Panc1 (cell line): ENCODE measurements around the gene CRADD. TPM values are rescaled to one million over a fixed set of nuclear protein-coding genes. Genes with fewer than 3 reads are reported as not detected.

Experiments
- ATAC-seq: fragments of 200-7000 bp; cut with Tn5 transposase; 2 replicates; pipeline ENCODE4 v1.9.1; 2020; ENCODE audit warnings: mild to moderate bottlenecking, moderate library complexity
- BruUV-seq: library from RNA; stranded (reverse); fragments of 400-500 nt; replicated peaks from 2 replicates; lab custom pipeline; 2021; lab: Mats Ljungman, UMichigan
- CTCF ChIA-PET: fragments of 300-600 bp; sonication (Branson Sonifier 250); formaldehyde crosslinking; loops from one replicate; lab custom pipeline; 2022; ENCODE audit warnings: antibody characterized with exemption; lab: Charles Lee
- POLR2A ChIA-PET: fragments of 300-600 bp; sonication (Branson Sonifier 250); formaldehyde crosslinking; loops from one replicate; lab custom pipeline; 2022; ENCODE audit warnings: antibody characterized with exemption; lab: Charles Lee
- DNase-seq: peaks from one replicate; pipeline ENCODE4 v3.0.0-alpha.2; 2010; ENCODE audit warnings: low read depth, low spot score
- H3K27ac ChIP-seq: 2 replicates; pipeline ENCODE4 v1.5.1; 2011; ENCODE audit warnings: mild to moderate bottlenecking, low read length, inconsistent platforms
- H3K27me3 ChIP-seq: fragments of 200-500 bp; sonication (Bioruptor generic); 2 replicates; pipeline ENCODE4 v1.6.0; 2014; ENCODE audit warnings: low read length, inconsistent platforms; ENCODE audit not compliant: control insufficient read depth, insufficient read depth
- H3K36me3 ChIP-seq: fragments of 200-500 bp; sonication (Bioruptor generic); 2 replicates; pipeline ENCODE4 v1.5.1; 2014; ENCODE audit warnings: inconsistent platforms, mild to moderate bottlenecking, low read length, moderate library complexity; ENCODE audit not compliant: control insufficient read depth, insufficient read depth
- H3K4me1 ChIP-seq: 2 replicates; pipeline ENCODE4 v1.5.1; 2011; ENCODE audit warnings: inconsistent platforms, mild to moderate bottlenecking, low read length, moderate library complexity; ENCODE audit not compliant: control insufficient read depth, insufficient read depth
- H3K4me3 ChIP-seq, 2 experiments: 2 replicates each; pipeline ENCODE4 v1.5.1; 2011 to 2012; ENCODE audit warnings: low read depth in 2 of 2, low read length in 2 of 2, mild to moderate bottlenecking in 2 of 2, inconsistent platforms in 1 of 2, moderate library complexity in 1 of 2
- H3K9me3 ChIP-seq: fragments of 200-500 bp; sonication (Bioruptor generic); 2 replicates; pipeline ENCODE4 v1.5.1; 2014; ENCODE audit warnings: low read depth, mild to moderate bottlenecking, inconsistent platforms, low read length, moderate library complexity; ENCODE audit not compliant: control insufficient read depth, insufficient read depth
- POLR2AphosphoS5 ChIP-seq: IDR thresholded peaks from 2 replicates; pipeline ENCODE4 v1.6.1; 2012; ENCODE audit warnings: mild to moderate bottlenecking, low read depth, low read length, moderate library complexity
- SIN3A ChIP-seq: IDR thresholded peaks from 2 replicates; pipeline ENCODE4 v1.6.1; 2012; ENCODE audit warnings: low read depth, mild to moderate bottlenecking, low read length, moderate library complexity, borderline replicate concordance; ENCODE audit not compliant: insufficient read depth
- TCF7L2 ChIP-seq: IDR thresholded peaks from 2 replicates; pipeline ENCODE4 v1.6.1; 2011; ENCODE audit warnings: mild to moderate bottlenecking, low read depth, low read length, inconsistent platforms
- in situ Hi-C: cut with HindIII; loops from 2 replicates; pipeline ENCODE4 v1.10.0; 2016; ENCODE audit warnings: low sequenced_read_pairs, low pct_unique_long_range_greater_than_20kb
- intact Hi-C: fragments of 100-400 bp; cut with micrococcal nuclease; formaldehyde crosslinking; loops from one replicate; pipeline ENCODE4 v1.10.0; 2022; ENCODE audit not compliant: unreplicated experiment
- total RNA-seq: library from RNA; stranded (reverse); gene quantifications from one replicate; pipeline ENCODE4 v1.2.1, GENCODE V29; 2021; ENCODE audit not compliant: unreplicated experiment
- TF ChIP-seq, protein P1 (sequence below), 2 experiments: IDR thresholded peaks; 2 replicates each; pipeline ENCODE4 v1.6.1; 2011 to 2012; ENCODE audit warnings: low read depth in 2 of 2, control low read depth in 1 of 2, low read length in 1 of 2, mild to moderate bottlenecking in 1 of 2, moderate library complexity in 1 of 2; ENCODE audit not compliant: insufficient read depth in 1 of 2
- TF ChIP-seq, protein P2 (sequence below): fragments of 450-650 bp; IDR thresholded peaks from 2 replicates; pipeline ENCODE4 v1.5.1; 2017; ENCODE audit warnings: mild to moderate bottlenecking

CRADD gene
- total RNA-seq, 1 experiment from 2014 or later = 7.0 TPM

DNA sequence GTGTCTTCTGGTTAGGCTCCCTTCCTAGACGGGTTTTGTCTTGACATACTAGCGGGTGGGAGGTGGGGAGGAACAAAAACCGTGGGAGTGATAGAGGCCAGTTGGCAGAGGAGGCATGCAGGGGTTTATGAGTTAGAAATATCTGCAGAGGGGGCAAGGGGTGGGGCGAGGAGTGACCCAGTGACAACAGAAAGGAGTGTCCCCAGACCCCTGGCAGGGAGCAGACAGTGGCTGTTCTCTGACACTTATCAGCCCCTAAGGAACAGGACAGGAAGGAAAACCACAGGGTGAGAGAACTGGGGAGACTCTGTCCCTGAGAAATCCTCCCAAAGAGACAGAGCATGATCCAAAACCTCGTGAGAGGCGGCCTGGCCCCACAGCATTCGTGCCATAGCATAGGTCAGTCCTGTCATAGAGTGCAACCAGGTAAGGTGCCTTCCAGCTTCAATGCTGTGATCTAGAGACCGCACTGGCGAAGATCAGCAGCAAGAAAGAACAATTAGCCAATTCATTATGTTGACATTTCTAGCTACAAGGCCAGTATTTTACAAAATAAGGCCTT is 141.4 kb downstream of the CRADD start:
- BruUV-seq = no TSS peak
- POLR2A ChIA-PET = no interaction called here
- intact Hi-C loops = no loop called here
- CTCF ChIA-PET = no interaction called here
- no peaks in the 10 kb centered on the region for H3K27me3 ChIP-seq
- H3K36me3 ChIP-seq = no peaks in the 10 kb centered on the region
- H3K9me3 ChIP-seq = no peaks in the 10 kb centered on the region
- ATAC-seq = no peak
- DNase-seq = no peak
- TF ChIP-seq POLR2AphosphoS5 = no peak
- TF ChIP-seq, protein P1, sequence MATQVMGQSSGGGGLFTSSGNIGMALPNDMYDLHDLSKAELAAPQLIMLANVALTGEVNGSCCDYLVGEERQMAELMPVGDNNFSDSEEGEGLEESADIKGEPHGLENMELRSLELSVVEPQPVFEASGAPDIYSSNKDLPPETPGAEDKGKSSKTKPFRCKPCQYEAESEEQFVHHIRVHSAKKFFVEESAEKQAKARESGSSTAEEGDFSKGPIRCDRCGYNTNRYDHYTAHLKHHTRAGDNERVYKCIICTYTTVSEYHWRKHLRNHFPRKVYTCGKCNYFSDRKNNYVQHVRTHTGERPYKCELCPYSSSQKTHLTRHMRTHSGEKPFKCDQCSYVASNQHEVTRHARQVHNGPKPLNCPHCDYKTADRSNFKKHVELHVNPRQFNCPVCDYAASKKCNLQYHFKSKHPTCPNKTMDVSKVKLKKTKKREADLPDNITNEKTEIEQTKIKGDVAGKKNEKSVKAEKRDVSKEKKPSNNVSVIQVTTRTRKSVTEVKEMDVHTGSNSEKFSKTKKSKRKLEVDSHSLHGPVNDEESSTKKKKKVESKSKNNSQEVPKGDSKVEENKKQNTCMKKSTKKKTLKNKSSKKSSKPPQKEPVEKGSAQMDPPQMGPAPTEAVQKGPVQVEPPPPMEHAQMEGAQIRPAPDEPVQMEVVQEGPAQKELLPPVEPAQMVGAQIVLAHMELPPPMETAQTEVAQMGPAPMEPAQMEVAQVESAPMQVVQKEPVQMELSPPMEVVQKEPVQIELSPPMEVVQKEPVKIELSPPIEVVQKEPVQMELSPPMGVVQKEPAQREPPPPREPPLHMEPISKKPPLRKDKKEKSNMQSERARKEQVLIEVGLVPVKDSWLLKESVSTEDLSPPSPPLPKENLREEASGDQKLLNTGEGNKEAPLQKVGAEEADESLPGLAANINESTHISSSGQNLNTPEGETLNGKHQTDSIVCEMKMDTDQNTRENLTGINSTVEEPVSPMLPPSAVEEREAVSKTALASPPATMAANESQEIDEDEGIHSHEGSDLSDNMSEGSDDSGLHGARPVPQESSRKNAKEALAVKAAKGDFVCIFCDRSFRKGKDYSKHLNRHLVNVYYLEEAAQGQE (IDR thresholded peaks at IDR 0.05; ENCODE audit: insufficient read depth in 1 of 2, low read depth in 2 of 2, low read length in 1 of 2) = no peak
- TF ChIP-seq, protein P2, sequence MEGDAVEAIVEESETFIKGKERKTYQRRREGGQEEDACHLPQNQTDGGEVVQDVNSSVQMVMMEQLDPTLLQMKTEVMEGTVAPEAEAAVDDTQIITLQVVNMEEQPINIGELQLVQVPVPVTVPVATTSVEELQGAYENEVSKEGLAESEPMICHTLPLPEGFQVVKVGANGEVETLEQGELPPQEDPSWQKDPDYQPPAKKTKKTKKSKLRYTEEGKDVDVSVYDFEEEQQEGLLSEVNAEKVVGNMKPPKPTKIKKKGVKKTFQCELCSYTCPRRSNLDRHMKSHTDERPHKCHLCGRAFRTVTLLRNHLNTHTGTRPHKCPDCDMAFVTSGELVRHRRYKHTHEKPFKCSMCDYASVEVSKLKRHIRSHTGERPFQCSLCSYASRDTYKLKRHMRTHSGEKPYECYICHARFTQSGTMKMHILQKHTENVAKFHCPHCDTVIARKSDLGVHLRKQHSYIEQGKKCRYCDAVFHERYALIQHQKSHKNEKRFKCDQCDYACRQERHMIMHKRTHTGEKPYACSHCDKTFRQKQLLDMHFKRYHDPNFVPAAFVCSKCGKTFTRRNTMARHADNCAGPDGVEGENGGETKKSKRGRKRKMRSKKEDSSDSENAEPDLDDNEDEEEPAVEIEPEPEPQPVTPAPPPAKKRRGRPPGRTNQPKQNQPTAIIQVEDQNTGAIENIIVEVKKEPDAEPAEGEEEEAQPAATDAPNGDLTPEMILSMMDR = no peak
- no peak for TF ChIP-seq SIN3A
- no peak for TF ChIP-seq TCF7L2
- H3K4me3 ChIP-seq = no peak overlapping the region
- in situ Hi-C loops = no loop called here
- no peaks in the 10 kb centered on the region for H3K4me1 ChIP-seq
- no peak overlapping the region for H3K27ac ChIP-seq

DNA sequence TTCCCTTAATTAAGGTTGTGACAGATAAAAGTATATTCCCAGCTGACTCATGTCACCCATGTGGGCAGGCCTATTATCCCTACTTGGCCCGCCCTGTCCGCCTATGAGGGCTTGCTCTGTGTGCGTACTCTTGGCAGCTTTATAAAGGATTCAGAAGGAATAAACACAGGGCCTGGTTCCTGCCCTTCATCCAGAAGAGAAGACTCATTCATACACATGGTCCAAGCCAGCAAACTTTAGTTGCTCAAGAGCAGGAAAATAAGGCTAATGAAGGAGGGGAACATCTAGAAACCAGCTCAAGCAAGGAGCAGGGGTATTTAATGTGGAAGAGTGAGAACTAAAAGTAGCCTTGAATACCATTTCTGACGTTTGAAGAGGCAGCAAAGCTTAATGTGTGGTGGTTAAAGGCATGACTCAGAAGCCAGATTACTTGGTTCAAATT is 141.9 kb downstream of the CRADD start:
- Histone ChIP-seq H3K27ac (no peak overlapping the region), H3K9me3 (no peaks in the 10 kb centered on the region), H3K27me3 (no peaks in the 10 kb centered on the region), H3K4me1 (no peaks in the 10 kb centered on the region), H3K4me3 (no peak overlapping the region), H3K36me3 (no peaks in the 10 kb centered on the region)
- BruUV-seq = no TSS peak
- ChIA-PET CTCF (no interaction called here), POLR2A (no interaction called here)
- in situ Hi-C loops = no loop called here
- no peak for DNase-seq
- intact Hi-C loops = no loop called here
- no peak for TF ChIP-seq POLR2AphosphoS5
- no peak for ATAC-seq

DNA sequence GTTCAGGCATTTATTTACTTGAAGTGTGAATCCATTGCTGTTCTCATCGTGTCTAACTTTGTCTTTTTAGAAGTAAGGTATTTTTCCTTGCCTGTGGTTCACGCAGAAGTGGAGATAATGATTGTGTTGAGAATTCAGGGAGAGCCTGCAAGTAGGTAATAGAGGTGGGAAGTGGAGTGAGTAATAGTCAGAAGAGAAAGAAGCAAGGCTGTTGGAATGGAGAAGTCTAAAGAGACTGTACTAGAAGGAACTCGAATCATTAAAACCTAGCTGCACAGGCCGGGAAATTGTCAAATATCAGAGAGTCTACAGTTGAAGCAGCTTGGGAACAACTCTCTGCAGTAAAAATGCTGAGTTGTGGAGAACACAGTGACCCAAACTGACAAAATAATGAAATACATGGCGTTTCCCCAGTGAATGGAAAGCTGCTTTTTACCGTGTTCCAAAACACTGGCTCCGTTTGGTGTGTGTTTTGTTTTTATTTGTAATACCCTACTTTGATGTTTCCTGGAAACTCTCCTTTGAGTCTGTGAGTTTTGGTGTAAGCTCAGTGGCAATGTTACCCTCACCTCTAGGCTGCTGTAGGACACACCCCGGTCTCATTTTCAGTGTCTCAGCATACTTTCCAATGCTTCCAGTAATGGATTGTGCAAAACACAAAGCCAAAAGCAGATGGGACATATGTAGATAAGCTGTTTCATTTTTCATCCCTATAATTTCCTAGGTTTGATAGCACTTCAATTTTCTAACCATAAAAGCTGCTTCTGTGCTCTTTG is 146.6 kb downstream of the CRADD start:
- Histone ChIP-seq H3K4me3 (no peak overlapping the region), H3K27ac (no peak overlapping the region), H3K27me3 (no peaks in the 10 kb centered on the region), H3K9me3 (no peaks in the 10 kb centered on the region), H3K4me1 (no peaks in the 10 kb centered on the region), H3K36me3 (no peaks in the 10 kb centered on the region)
- no TSS peak for BruUV-seq
- intact Hi-C loops = no loop called here
- DNase-seq = no peak
- in situ Hi-C loops = no loop called here
- ChIA-PET CTCF (no interaction called here), POLR2A (no interaction called here)
- TF ChIP-seq POLR2AphosphoS5 (no peak), SIN3A (no peak), TCF7L2 (no peak)
- TF ChIP-seq, protein P1 (IDR thresholded peaks at IDR 0.05; ENCODE audit: insufficient read depth in 1 of 2, low read depth in 2 of 2, low read length in 1 of 2) = no peak
- TF ChIP-seq, protein P2 = no peak
- no peak for ATAC-seq
